GM21529 (cell line): ENCODE data around the gene PDE4D.
"Not testable (repeated sequence)": the region's sequence is repeated elsewhere in the genome, so short reads cannot be mapped to it uniquely, and the experiment has no call there.

Source experiments
- ATAC-seq: cut with Tn5 transposase; IDR thresholded peaks from one replicate; pipeline ENCODE4 v1.9.1; 2021; ENCODE audit not compliant: unreplicated experiment

Gene PDE4D

DNA sequence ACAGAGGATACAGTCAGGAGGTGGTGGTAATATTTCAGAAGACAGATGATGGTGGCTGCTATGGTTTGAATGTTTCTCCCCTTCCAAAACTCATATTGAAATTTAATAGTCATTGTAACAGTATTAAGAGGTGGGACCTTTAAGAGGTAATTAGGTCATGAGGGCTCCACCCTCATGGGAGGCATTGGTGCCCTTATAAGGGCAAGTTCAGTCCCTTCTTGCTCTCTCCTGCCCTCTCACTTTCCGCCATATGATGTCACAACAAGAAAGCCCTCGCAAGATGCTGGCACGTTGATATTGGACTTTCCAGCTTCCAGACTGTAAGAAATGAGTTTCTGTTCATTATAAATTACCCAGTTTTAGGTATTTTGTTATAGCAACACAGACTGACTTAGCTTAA, 274.9 kb downstream of the PDE4D start:
- no peak for ATAC-seq

DNA sequence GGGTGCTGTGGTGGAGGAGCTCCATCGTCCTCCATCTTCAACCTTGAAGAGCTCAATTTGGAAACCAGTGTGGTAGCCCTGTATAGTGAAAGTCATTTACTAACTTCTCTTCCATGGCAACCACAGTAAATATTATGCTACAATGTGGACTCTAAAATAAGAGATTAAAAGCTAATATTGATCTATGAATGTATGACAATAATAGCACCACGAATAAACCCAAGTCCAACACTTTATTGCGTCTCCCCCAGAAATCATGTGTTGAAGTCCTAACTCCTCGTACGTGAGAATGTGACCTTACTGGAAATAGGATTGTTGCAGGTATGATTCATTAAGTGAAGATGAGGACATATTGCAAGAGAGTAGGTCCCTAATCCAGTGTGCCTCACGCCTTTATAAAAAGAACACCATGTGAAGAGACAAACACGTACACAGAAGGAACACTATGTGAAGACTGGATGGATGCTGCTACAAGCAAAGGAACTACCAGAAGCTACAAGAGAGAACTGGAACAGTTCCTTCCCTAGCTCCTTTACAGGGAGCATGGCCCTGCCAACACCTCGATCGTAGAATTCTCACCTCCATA, 276.2 kb downstream of the PDE4D start:
- no peak for ATAC-seq

- no peak for ATAC-seq
Measured at GRCh38 chr5:59616413-59616812, 277.1 kb downstream of the PDE4D start.

- no peak for ATAC-seq
Measured at GRCh38 chr5:59615272-59615671, 278.3 kb downstream of the PDE4D start.

DNA sequence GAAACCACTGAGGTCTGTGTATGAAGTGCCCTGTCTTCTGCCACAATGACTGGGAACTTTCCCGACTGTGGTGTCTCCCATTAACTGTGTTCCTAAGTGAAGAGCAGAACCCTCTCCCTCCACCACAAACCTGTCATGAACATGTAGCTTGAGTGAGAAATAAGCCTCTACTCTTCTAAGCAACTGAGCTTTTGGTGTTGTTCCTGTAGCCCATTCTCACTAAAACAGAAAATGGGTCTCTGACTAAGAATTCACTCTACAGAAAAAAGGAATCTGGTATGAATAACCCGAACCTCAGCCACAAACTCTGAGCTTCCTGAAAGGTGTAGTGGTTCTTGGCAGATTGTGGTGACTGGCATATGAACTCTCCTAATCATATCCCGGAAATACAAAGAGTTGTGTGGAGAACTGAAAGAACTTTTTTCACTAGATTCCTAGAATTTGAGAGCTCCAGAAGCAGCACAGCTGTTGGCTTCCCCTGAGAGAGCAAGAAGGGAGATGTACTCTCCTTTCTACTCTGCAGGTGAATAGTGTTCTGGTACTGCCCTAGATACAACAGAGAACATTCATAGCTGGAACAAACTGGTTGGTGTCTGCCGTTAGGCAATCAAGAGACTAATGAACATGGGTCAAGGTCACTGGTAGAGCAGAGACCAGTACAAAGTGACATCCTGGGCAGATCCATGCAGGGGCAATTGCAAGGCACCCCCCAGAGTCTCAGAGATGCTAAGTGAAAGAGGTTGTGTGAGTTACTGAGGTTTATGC, 283.8 kb downstream of the PDE4D start:
- ATAC-seq, result peak; percentile 42

GRCh38 chr5:59608745-59609144, 284.8 kb downstream of the PDE4D start:
- ATAC-seq, result peak; percentile 41

GRCh38 chr5:59607138-59607765, 286.3 kb downstream of the PDE4D start:
- ATAC-seq, result no peak

GRCh38 chr5:59605915-59606314, 287.6 kb downstream of the PDE4D start:
- no peak for ATAC-seq

- no peak for ATAC-seq
Measured at GRCh38 chr5:59604111-59604510, 289.4 kb downstream of the PDE4D start.

DNA sequence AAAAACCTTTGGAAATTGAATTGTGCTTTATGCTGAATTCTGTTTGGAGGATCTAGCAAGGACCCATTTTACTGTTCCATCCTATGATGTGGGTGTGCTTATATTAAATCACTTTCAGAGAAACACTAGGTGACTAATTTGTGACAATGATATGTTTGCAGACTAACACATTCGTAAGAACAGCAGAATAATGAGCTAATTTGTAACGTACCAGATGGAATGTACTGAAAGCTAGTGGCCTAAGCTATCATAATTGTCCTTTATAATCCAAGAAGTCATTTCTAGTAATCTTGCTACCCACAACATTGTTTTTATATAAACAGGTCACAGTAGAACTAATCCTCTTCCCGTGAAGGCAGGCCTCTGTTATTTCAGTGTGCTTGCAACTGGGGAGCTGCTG, 292.5 kb downstream of the PDE4D start:
- ATAC-seq, result no peak

DNA sequence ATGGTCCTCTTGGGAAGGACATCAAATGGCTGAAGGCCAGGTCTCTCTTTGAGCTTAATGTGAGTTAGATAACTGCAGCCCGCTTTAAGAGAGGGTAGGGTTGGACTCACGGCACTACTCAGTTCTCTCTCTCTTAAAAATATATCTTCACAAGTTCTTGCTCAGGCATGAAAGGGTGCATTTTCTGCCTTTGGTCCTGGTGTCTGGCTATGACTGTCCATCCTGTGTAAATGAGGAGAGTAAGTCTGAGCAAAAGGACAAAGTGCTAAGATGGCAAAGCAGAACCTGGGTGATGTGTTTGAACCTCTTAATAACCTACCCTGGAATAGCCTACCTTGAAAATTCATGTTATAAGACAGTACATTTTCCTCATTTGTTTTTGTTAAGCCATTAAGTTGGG, 293.4 kb downstream of the PDE4D start:
- ATAC-seq, result no peak

DNA sequence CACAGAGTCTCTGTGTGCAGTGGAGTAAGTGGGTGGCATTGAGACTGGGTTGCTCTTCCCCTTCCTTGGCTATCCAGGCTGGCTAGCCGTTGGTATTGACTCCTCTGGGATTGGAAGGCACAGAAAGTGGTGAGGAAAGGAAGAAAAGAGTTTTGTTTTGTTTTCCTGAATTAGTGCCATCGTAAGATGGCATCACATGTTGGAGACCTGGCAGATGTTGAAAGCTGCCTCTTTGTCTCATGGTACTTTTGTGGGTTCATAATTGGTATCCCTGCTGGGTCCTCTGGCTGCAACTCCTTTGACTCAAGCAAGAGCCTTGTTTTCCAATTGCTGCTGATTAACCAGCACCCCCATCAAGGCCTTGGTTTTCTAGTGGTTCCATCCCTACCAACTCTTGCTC, 293.8 kb downstream of the PDE4D start:
- no peak for ATAC-seq

DNA sequence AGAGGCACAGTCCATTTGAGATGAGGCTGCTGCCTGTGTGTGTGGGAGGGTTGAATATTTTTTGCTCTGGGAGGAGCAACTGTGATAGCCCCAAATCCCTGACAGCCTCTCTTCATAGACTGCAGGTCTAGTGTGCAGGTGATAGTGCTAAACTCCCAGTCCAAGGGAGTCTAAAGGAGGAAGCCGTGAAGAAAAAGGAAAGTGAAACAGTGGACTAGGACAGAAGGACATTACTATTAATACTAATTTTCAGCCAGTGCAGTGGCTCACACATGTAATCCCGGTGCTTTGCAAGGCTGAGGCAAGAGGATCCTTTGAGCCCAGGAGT, 295.0 kb downstream of the PDE4D start:
- peak; percentile 74 for ATAC-seq

DNA sequence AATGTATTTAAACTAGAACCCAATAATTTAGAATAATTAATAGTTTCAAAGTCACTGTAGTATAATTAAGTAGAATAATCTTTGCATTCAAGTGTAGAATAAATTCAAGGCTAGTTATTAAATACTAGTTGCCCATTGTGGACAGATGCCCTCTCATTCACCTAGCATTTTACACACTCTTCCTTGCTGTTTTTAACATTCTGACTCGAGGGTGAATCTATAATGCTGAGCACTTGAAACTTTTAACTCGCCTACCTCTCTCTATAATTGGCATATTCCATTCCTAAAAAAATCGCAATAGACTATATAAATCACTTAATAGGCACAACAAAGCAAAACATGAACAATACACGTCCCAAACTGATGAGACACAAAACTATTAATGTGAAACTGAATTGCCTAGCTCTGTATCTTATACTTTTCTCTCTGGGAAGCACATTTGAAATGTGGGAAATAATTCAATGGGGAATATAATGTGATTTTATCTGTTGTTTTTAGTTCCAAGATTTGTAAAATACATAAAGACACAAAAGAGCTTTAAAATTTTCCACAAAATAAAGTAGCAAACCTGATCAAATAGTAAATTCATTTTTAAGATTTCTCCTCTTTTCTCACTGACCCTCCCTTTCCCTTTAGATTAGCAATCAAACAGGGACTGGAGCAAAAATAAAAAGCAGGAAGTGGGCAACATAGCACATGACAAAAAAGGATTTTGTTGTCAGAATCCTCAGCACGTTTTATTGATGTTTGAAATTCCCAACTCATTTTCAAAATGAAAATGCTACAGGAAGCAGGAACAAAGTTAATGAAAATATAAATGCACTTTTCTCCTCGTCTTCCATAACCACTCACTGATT, 295.6 kb downstream of the PDE4D start:
- peak; percentile 20 for ATAC-seq

DNA sequence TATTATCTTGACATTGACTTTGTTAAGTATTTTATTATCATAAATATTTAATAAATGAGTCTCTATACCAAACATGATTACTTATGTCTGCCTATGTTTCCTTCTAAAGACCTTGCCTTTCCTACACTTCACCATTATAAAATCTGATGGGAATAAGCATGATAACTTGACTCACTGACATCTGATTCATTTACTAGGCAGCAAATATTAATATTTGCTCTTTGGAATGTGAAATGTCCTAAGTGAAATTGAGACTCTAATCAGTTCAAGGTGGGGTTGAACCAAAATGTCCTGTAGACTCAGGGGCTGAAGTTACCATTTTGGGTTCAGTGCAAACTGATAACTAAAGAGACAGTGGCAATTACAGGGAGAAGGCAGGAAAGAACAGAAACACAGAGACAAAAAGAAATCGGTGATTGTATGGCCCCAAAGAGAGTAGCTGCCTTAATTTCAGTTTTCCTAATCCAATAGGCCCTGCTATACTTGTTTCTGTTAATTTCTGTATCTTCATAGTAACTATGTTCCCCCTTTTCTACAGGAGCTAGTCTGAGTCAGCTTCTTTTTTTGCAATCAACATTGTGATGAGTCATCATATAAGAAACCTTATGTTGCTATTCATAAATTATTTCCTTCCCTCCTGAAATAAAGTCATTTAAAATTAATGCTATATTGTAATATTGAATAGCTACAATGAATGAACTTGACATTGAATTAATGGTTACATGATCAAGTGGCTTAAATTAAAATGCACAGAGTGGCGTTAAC, 296.8 kb downstream of the PDE4D start:
- no peak for ATAC-seq

DNA sequence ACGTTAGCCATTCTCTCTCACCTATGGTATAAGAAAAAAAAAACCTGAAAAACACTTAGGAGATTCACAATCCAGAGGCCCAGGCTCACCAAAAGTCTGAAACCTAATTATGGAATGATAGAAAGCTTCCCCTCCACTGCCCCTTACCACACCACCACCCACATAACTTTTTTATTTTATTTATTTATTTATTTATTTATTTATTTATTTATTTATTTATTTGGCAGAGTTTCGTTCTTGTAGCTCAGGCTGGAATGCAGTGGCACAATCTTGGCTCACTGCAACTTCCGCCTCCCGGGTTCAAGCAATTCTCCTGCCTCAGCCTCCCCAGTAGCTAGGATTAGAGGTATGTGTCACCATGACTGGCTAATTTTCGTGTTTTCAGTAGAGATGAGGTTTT, 299.4 kb downstream of the PDE4D start:
- not testable (repeated sequence) for ATAC-seq

DNA sequence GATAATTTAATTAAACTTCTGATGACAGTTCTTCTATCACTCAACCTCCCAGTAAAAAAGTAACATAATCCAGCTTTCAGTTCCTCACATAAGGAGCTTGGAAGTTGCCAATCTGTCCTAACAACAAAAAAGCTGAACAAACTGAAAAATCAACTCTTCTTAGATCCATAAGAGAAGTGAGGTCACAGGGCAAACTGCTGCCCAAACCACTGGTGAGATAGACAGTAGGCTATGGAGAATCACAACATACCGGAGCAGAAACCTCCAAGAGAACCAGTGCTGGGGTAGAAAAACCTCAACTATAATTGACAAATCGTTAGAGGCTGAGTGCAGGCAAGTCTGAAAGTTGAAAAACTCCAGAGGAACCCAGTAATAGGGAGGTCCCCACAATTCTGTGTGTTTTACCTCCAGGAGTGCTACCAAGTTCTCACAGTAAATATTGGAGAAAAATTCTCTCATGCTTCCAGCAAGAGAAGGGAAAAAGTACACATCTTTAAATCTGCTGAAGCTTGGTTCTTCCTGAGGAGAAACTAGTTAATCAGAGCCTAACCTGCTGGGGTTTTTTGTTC, 300.0 kb downstream of the PDE4D start:
- no peak for ATAC-seq

DNA sequence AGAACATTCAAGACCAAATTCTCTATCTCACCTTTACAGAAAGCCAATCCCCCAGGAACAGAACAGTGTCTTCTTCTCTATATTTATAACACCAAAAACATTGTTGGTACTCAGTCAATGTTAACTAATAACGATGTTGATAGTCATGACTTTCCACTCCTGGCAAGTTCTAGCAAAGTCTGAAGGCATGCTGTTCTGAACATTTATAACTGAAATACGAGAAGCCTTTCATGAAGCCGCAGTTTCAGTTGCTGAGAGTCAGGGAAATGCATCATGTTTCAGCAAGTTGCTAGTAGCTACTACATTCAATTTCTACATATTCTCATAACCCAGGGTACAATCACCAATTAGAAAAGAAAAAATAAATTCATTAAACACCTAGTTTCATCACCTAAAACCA, 301.4 kb downstream of the PDE4D start:
- ATAC-seq, result no peak

- peak; percentile 53 for ATAC-seq
Measured at GRCh38 chr5:59591162-59591561, 302.4 kb downstream of the PDE4D start.

DNA sequence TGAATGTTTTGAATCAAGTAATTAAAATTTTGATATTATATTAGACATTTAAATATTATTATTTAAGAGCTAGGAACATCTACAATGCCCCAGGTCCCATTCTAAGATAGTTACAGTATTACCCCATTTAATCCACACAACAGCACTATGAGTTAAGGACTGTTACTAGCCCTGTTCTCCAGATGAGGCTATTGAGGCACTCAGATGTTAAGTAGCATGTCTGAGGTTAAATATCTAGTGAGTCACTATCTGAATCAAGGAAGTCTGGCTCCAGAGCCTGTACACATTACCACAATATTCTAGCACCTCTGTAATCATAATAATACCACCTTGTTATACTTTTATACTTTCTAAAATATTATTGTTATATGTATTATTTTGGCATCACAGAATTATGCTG, 304.6 kb downstream of the PDE4D start:
- no peak for ATAC-seq
